Panc1 (cell line): ENCODE data around the gene B4GALT6.

Experiments
- CTCF ChIP-seq: fragments of 450-650 bp; IDR thresholded peaks from 2 replicates; pipeline ENCODE4 v1.5.1; 2017; ENCODE audit warnings: mild to moderate bottlenecking
- POLR2AphosphoS5 ChIP-seq: IDR thresholded peaks from 2 replicates; pipeline ENCODE4 v1.6.1; 2012; ENCODE audit warnings: mild to moderate bottlenecking, low read depth, low read length, moderate library complexity
- REST ChIP-seq, 2 experiments: IDR thresholded peaks; 2 replicates each; pipeline ENCODE4 v1.6.1; 2011 to 2012; ENCODE audit warnings: low read depth in 2 of 2, control low read depth in 1 of 2, low read length in 1 of 2, mild to moderate bottlenecking in 1 of 2, moderate library complexity in 1 of 2; ENCODE audit not compliant: insufficient read depth in 1 of 2
- SIN3A ChIP-seq: IDR thresholded peaks from 2 replicates; pipeline ENCODE4 v1.6.1; 2012; ENCODE audit warnings: low read depth, mild to moderate bottlenecking, low read length, moderate library complexity, borderline replicate concordance; ENCODE audit not compliant: insufficient read depth
- TCF7L2 ChIP-seq: IDR thresholded peaks from 2 replicates; pipeline ENCODE4 v1.6.1; 2011; ENCODE audit warnings: mild to moderate bottlenecking, low read depth, low read length, inconsistent platforms

GRCh38 chr18:31592506-31593157 lies 91.7 kb downstream of the B4GALT6 start:
- TF ChIP-seq CTCF: no peak
- no peak for TF ChIP-seq POLR2AphosphoS5
- no peak for TF ChIP-seq SIN3A
- no peak for TF ChIP-seq REST (IDR thresholded peaks at IDR 0.05; ENCODE audit: insufficient read depth in 1 of 2, low read depth in 2 of 2, low read length in 1 of 2)
- TF ChIP-seq TCF7L2: no peak
